Measurements from ENCODE around the gene ZNF512. TPM values are rescaled to one million over a fixed set of nuclear protein-coding genes. Genes with fewer than 3 reads are reported as not detected.

The ZNF512 gene
- total RNA-seq, 3 donors from 2014 or later: 28.8 to 42.7 (median 39.7) TPM

- peak; percentile 43 to 65 for DNase-seq (ENCODE audit: low spot score in 2 of 2)
- intact Hi-C loops (cut with DNase I; ENCODE audit: low total_unique reads): no loop called here
- peak within 1 kb of the TSS; percentile 76 to 95 (median 77) for H3K4me3 ChIP-seq
- peaks cover 0 to 5% of the 10 kb centered on the region in 2 donors for H3K4me1 ChIP-seq
- TF ChIP-seq POLR2AphosphoS5 (IDR thresholded peaks at IDR 0.05) (peak; percentile 89 to 97 (median 92)), POLR2A (IDR thresholded peaks at IDR 0.05) (no peak), CTCF (IDR thresholded peaks at IDR 0.05) (no peak)
- H3K9me3 ChIP-seq: no peaks in the 10 kb centered on the region
- H3K27ac ChIP-seq: peak within 1 kb of the TSS; percentile 86 to 96
- H3K27me3 ChIP-seq: no peaks in the 10 kb centered on the region
- H3K36me3 ChIP-seq: no peaks in the 10 kb centered on the region
Observed at GRCh38 chr2:27663285-27664153, 80.7 kb downstream of the ZNF512 start, which contains the start of the genes SLC4A1AP and SUPT7L. Gene SLC4A1AP, plus strand, starts transcription at chr2:27663889. Its CDS starts 26 bp downstream, at chr2:27663915. Gene SUPT7L, minus strand, starts transcription at chr2:27663614. Its CDS starts 1,422 bp downstream, at chr2:27662192.

GRCh38 chr2:27664154-27664574 is 81.3 kb downstream of the ZNF512 start:
- intact Hi-C loops (cut with DNase I; ENCODE audit: low total_unique reads): no loop called here
- peak overlapping the region; percentile 76 to 95 (median 77) for H3K4me3 ChIP-seq
- peak overlapping the region; percentile 86 to 96 for H3K27ac ChIP-seq
- no peak for DNase-seq (ENCODE audit: low spot score in 2 of 2)
- H3K4me1 ChIP-seq: peaks cover 0 to 5% of the 10 kb centered on the region in 2 donors
- TF ChIP-seq CTCF (IDR thresholded peaks at IDR 0.05) (no peak), POLR2A (IDR thresholded peaks at IDR 0.05) (no peak), POLR2AphosphoS5 (IDR thresholded peaks at IDR 0.05) (no peak)
- no peaks in the 10 kb centered on the region for H3K27me3 ChIP-seq
- H3K36me3 ChIP-seq: no peaks in the 10 kb centered on the region
- H3K9me3 ChIP-seq: no peaks in the 10 kb centered on the region

GRCh38 chr2:27664622-27665363 is 82.0 kb downstream of the ZNF512 start:
- TF ChIP-seq CTCF (IDR thresholded peaks at IDR 0.05) (no peak), POLR2AphosphoS5 (IDR thresholded peaks at IDR 0.05) (no peak), POLR2A (IDR thresholded peaks at IDR 0.05) (no peak)
- H3K4me1 ChIP-seq: peaks cover 0 to 5% of the 10 kb centered on the region in 2 donors
- H3K27me3 ChIP-seq: no peaks in the 10 kb centered on the region
- H3K27ac ChIP-seq: no peak overlapping the region
- intact Hi-C loops (cut with DNase I; ENCODE audit: low total_unique reads): no loop called here
- no peaks in the 10 kb centered on the region for H3K36me3 ChIP-seq
- DNase-seq (ENCODE audit: low spot score in 2 of 2): no peak
- H3K9me3 ChIP-seq: no peaks in the 10 kb centered on the region
- peak overlapping the region; percentile 76 to 95 (median 77) for H3K4me3 ChIP-seq

GRCh38 chr2:27667446-27667845 is 84.6 kb downstream of the ZNF512 start:
- intact Hi-C loops (cut with DNase I; ENCODE audit: low total_unique reads): no loop called here
- H3K4me3 ChIP-seq: no peak overlapping the region
- H3K36me3 ChIP-seq: no peaks in the 10 kb centered on the region
- H3K27ac ChIP-seq: no peak overlapping the region
- H3K9me3 ChIP-seq: no peaks in the 10 kb centered on the region
- no peak for DNase-seq (ENCODE audit: low spot score in 2 of 2)
- H3K27me3 ChIP-seq: no peaks in the 10 kb centered on the region
- no peak for TF ChIP-seq CTCF (IDR thresholded peaks at IDR 0.05)
- no peak for TF ChIP-seq POLR2A (IDR thresholded peaks at IDR 0.05)
- no peak for TF ChIP-seq POLR2AphosphoS5 (IDR thresholded peaks at IDR 0.05)
- peaks cover 0 to 2% of the 10 kb centered on the region in 2 donors for H3K4me1 ChIP-seq
